Measurements from ENCODE around the gene RUBCNL. TPM values are rescaled to one million over a fixed set of nuclear protein-coding genes. Genes with fewer than 3 reads are reported as not detected.

The RUBCNL gene
- total RNA-seq, 2 experiments from 2014 or later: 0.36 to 0.74 TPM

DNA sequence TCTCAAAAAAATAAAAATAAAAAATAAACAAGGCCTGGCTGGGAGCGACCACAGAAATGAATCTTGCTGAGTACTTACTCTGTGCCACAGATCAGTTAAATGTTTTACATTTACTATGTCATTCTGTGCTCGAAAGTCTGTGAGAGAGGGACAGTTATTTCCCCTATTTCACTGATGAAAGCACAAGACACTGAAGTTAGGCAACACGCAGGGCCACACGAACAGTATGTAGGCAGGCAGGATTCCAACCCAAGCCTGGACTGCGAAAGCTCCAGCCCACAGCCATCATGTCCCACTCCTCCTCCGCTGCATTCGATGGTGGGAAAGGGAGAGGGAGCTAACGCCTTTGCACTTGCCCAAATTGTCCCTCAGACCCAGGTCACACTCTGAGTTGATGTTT lies 34.2 kb downstream of the RUBCNL start:
- no peak for TF ChIP-seq CTCF (IDR thresholded peaks at IDR 0.05)
- Mint-ChIP-seq H3K27me3 (no peaks in the 10 kb centered on the region), H3K4me3 (no peak overlapping the region), H3K27ac (no peak overlapping the region), H3K36me3 (ENCODE audit: low read depth) (peaks cover 4% of the 10 kb centered on the region), H3K4me1 (ENCODE audit: low read depth) (peaks cover 16% of the 10 kb centered on the region), H3K9me3 (peaks cover 7% of the 10 kb centered on the region)
- POLR2A ChIA-PET: no interaction called here
- no peak for ATAC-seq
- CTCF ChIA-PET: interaction anchor here (2.1 kb wide), 1 partner anchor 9 kb away, joined by 5 read pairs; no protein-coding TSS in a partner anchor
- intact Hi-C loops (cut with micrococcal nuclease): no loop called here
- DNase-seq: no peak

GRCh38 chr13:46350003-46350402 lies 37.0 kb downstream of the RUBCNL start:
- TF ChIP-seq CTCF (IDR thresholded peaks at IDR 0.05): no peak
- Mint-ChIP-seq H3K4me3 (no peak overlapping the region), H3K36me3 (ENCODE audit: low read depth) (peaks cover 4% of the 10 kb centered on the region), H3K9me3 (peaks cover 7% of the 10 kb centered on the region), H3K27me3 (no peaks in the 10 kb centered on the region), H3K4me1 (ENCODE audit: low read depth) (peaks cover 10% of the 10 kb centered on the region), H3K27ac (no peak overlapping the region)
- intact Hi-C loops (cut with micrococcal nuclease): no loop called here
- no peak for ATAC-seq
- POLR2A ChIA-PET: no interaction called here
- no peak for DNase-seq
- CTCF ChIA-PET: interaction anchor here (1.1 kb wide), 1 partner anchor 22 kb away, joined by 3 read pairs; no protein-coding TSS in a partner anchor

DNA sequence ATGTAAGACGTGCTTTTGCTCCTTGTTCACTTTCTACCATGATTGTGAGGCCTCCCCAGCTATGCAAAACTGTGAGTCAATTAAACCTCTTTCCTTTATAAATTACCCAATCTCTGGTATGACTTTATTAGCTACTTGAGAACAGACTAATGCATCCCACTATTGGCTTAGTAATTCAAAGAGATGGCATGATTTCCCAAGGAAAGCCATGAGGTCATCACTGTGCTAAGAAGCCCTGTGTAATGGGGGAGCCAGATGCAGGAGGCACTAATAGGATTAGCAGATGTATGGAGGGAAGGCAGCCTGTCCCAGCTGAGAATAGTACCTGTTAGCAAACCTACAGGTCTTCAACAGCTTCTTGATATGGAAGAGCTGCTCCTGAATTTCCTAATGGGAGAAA lies 38.1 kb downstream of the RUBCNL start:
- Mint-ChIP-seq H3K9me3 (no peaks in the 10 kb centered on the region), H3K27ac (no peak overlapping the region), H3K4me1 (ENCODE audit: low read depth) (peaks cover 2% of the 10 kb centered on the region), H3K4me3 (no peak overlapping the region), H3K36me3 (ENCODE audit: low read depth) (no peaks in the 10 kb centered on the region), H3K27me3 (no peaks in the 10 kb centered on the region)
- ATAC-seq: no peak
- no peak for DNase-seq
- ChIA-PET POLR2A (interaction anchor here (0.7 kb wide), 1 partner anchor 414 kb away, joined by 4 read pairs; no protein-coding TSS in a partner anchor), CTCF (no interaction called here)
- intact Hi-C loops (cut with micrococcal nuclease): no loop called here
- TF ChIP-seq CTCF (IDR thresholded peaks at IDR 0.05): no peak

DNA sequence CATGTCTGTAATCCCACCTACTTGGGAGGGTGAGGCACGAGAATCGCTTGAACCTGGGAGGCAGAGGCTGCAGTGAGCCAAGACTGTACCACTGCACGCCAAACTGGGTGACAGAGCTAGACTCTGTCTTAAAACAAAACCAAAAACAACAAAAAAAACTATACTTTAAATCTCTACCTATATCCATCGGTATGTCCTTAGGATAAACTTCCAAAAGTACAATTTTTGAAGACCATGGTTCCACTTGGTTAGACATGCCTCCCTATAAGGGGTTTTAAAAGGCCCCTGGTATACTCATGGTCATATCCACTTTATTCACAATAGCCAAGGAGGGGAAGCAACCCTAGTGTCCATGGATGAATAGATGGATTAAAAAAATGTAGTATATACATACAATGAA lies 39.8 kb downstream of the RUBCNL start:
- no peak overlapping the region for H3K4me3 Mint-ChIP-seq
- DNase-seq (no peak), ATAC-seq (no peak)
- ChIA-PET POLR2A (interaction anchor here (0.5 kb wide), 1 partner anchor 10 kb away, joined by 4 read pairs; no protein-coding TSS in a partner anchor), CTCF (no interaction called here)
- intact Hi-C loops (cut with micrococcal nuclease): no loop called here
- no peak for TF ChIP-seq CTCF (IDR thresholded peaks at IDR 0.05)
- H3K4me1 Mint-ChIP-seq (ENCODE audit: low read depth): peaks cover 6% of the 10 kb centered on the region
- H3K9me3 Mint-ChIP-seq: no peaks in the 10 kb centered on the region
- no peaks in the 10 kb centered on the region for H3K36me3 Mint-ChIP-seq (ENCODE audit: low read depth)
- H3K27ac Mint-ChIP-seq: no peak overlapping the region
- no peaks in the 10 kb centered on the region for H3K27me3 Mint-ChIP-seq

DNA sequence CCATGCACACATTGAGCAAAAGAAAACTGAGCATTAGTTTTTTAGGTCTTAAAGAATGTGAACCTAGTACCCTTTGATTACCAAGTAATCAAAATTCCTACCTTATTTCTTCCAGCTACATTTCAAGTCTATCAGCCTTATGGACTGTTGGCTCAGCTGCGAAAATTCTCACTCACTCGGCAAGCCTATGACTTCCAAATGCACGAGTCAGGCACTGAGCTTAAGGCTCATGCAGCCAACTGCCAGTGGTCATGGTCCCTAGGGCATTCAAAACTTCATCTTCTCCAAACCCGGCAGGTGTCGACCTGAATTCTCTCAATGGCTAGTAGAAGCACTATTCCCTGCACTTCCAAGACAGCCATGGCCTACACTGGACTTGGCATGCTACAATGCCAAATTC lies 41.2 kb downstream of the RUBCNL start:
- intact Hi-C loops (cut with micrococcal nuclease): no loop called here

More for the DNA sequence above, 41.2 kb downstream of the RUBCNL start:
- ChIA-PET CTCF (interaction anchor here (0.7 kb wide), 1 partner anchor 24 kb away, joined by 5 read pairs; no protein-coding TSS in a partner anchor), POLR2A (interaction anchor here (1.2 kb wide), 1 partner anchor 41 kb away, joined by 3 read pairs; the partner anchor contains the start of gene RUBCNL)
- Mint-ChIP-seq H3K9me3 (no peaks in the 10 kb centered on the region), H3K4me3 (no peak overlapping the region), H3K27ac (no peak overlapping the region), H3K27me3 (no peaks in the 10 kb centered on the region), H3K36me3 (ENCODE audit: low read depth) (peaks cover under 1% of the 10 kb centered on the region), H3K4me1 (ENCODE audit: low read depth) (peaks cover 20% of the 10 kb centered on the region)
- DNase-seq: no peak
- TF ChIP-seq CTCF (IDR thresholded peaks at IDR 0.05): no peak
- no peak for ATAC-seq
